Brain microvascular endothelial cell (primary cell): ENCODE measurements around the gene MRPL2.

Experiments
- DNase-seq: peaks from one replicate; pipeline ENCODE4 v3.0.0-alpha.2; 2020
- H3K27ac ChIP-seq: fragments of 250-450 bp; sonication (Bioruptor Pico); 2 replicates; pipeline ENCODE4 v1.5.1; 2020; ENCODE audit warnings: mild to moderate bottlenecking, moderate library complexity
- H3K27me3 ChIP-seq: fragments of 250-450 bp; sonication (Bioruptor Pico); replicated peaks from 2 replicates; pipeline ENCODE4 v1.5.1; 2020; ENCODE audit warnings: mild to moderate bottlenecking
- H3K36me3 ChIP-seq: fragments of 250-450 bp; sonication (Bioruptor Pico); replicated peaks from 2 replicates; pipeline ENCODE4 v1.5.1; 2020; ENCODE audit warnings: mild to moderate bottlenecking
- H3K4me3 ChIP-seq: 2 replicates; pipeline ENCODE4 v1.5.1; 2011; ENCODE audit warnings: low read depth, mild to moderate bottlenecking, control low read depth, low read length, moderate library complexity
- in situ Hi-C: cut with HindIII; loops from 2 replicates; pipeline ENCODE4 v1.10.0; 2017; ENCODE audit warnings: low sequenced_read_pairs, low pct_ligation_motif_present
- TF ChIP-seq, protein P1 (sequence below): IDR thresholded peaks from 2 replicates; pipeline ENCODE4 v1.5.1; 2011; ENCODE audit warnings: low read depth, mild to moderate bottlenecking, moderate library complexity, low read length, control low read depth, inconsistent platforms; ENCODE audit errors: missing control alignments

Gene MRPL2

DNA sequence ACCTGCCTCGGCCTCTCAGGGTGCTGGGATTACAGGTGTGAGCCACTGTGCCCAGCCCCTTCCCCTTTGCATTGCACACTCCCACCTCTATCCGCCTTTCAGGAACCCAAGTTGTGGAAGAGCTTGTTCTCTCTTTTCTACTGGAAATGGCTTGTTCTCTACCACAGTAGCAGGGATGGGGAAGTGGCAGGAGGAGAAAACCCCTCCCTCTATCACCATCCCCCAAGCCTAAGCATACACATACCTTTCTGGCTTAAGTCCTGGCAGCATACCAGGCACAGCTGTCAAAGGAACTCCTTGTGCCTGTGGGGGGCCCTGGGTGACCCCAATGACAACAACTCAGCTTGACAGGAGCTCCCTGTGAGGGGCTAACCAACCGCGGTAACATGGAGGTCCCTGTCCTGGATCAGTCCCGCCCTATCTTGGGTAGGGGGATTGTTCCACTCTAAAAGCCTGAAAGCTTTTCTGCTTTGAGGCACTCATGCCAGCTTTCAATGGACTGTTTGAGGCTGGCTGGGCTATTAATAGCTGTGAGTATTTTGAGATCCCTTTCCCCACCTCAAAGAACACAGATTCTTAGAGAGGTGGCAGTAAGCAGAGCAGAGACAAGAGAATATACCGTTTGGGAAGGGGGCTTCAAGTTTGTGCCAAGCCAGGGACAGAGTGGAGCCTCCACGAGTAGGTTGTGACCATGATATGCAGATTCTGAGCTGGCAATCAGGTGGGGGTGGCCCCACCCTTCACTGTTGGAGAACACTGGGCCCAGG lies 42.9 kb downstream of the MRPL2 start:
- in situ Hi-C loops = no loop called here
- no peak for DNase-seq
- peaks cover 35% of the 10 kb centered on the region for H3K36me3 ChIP-seq
- no peak overlapping the region for H3K4me3 ChIP-seq
- H3K27me3 ChIP-seq = no peaks in the 10 kb centered on the region
- H3K27ac ChIP-seq = no peak overlapping the region
- TF ChIP-seq, protein P1, sequence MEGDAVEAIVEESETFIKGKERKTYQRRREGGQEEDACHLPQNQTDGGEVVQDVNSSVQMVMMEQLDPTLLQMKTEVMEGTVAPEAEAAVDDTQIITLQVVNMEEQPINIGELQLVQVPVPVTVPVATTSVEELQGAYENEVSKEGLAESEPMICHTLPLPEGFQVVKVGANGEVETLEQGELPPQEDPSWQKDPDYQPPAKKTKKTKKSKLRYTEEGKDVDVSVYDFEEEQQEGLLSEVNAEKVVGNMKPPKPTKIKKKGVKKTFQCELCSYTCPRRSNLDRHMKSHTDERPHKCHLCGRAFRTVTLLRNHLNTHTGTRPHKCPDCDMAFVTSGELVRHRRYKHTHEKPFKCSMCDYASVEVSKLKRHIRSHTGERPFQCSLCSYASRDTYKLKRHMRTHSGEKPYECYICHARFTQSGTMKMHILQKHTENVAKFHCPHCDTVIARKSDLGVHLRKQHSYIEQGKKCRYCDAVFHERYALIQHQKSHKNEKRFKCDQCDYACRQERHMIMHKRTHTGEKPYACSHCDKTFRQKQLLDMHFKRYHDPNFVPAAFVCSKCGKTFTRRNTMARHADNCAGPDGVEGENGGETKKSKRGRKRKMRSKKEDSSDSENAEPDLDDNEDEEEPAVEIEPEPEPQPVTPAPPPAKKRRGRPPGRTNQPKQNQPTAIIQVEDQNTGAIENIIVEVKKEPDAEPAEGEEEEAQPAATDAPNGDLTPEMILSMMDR = no peak

DNA sequence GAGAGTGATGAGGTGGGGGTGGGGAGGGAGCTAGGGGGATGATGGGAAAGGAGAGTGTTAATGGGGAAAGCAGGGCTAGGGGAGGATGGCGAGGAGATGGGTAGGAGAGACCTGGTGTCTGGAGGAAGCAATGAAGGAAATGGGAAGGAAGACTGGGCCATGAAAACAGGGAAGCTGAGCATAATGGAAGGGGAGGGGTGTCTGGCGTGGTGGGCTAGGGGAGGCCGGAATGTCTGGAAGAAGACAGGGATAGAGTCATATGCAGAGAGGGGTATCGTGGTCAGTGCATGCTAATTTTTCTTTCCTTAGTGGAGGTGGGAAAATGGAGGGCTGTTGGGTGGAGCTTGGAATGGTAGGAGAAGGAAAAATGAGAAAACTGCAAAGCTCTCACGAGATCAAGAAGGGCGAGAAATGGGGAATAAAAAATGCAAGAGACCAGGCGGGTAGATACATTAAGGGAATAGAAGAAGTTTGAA lies 44.8 kb downstream of the MRPL2 start:
- DNase-seq = peak; percentile 36
- TF ChIP-seq, protein P1 = no peak
- in situ Hi-C loops = no loop called here
- Histone ChIP-seq H3K27ac (peak overlapping the region; percentile 83), H3K36me3 (peaks cover 42% of the 10 kb centered on the region), H3K4me3 (peak overlapping the region; percentile 94), H3K27me3 (no peaks in the 10 kb centered on the region)

DNA sequence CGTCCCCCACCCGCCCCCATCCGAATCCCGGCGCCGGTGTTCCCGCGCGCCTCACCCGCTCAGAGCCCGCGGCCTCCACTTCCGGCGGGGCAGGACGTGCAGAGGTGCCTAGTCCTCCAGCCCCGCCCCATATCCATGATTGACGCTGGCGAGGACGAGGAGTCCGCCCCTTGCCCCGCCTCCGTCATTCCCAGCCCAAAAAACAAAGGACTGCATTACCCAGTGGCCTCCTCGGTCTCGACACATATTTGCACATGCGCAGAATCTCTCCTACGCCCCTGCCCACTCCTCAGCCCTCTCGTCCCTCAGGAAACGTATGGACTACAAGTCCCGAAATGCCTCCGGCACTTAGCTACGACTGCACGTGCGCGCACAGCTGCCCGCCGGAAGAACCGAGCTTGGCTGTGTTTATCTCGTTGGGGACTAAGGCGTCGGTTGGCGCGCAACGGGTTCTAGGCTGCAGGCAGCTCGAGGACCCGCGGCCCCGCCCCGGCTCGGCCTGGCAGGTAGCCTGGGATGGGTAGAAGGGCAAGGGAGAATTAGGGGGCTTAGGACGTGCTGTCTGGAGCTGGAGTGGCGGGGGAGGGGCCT lies 45.3 kb downstream of the MRPL2 start, which contains the start of the genes KLHDC3 and MEA1:
Gene KLHDC3 (plus strand): TSS at position 407 of the 591 bp plus-strand sequence. CDS start 2,944 bp downstream, outside the sequence.
Gene MEA1 (minus strand): TSS at position 104 of the 591 bp plus-strand sequence. CDS start 133 bp downstream, outside the sequence.
- in situ Hi-C loops = no loop called here
- Histone ChIP-seq H3K4me3 (peak within 1 kb of the TSS; percentile 94), H3K27ac (peak within 1 kb of the TSS; percentile 83), H3K36me3 (peaks cover 43% of the 10 kb centered on the region), H3K27me3 (no peaks in the 10 kb centered on the region)
- TF ChIP-seq, protein P1 = no peak
- peak; percentile 100 for DNase-seq

DNA sequence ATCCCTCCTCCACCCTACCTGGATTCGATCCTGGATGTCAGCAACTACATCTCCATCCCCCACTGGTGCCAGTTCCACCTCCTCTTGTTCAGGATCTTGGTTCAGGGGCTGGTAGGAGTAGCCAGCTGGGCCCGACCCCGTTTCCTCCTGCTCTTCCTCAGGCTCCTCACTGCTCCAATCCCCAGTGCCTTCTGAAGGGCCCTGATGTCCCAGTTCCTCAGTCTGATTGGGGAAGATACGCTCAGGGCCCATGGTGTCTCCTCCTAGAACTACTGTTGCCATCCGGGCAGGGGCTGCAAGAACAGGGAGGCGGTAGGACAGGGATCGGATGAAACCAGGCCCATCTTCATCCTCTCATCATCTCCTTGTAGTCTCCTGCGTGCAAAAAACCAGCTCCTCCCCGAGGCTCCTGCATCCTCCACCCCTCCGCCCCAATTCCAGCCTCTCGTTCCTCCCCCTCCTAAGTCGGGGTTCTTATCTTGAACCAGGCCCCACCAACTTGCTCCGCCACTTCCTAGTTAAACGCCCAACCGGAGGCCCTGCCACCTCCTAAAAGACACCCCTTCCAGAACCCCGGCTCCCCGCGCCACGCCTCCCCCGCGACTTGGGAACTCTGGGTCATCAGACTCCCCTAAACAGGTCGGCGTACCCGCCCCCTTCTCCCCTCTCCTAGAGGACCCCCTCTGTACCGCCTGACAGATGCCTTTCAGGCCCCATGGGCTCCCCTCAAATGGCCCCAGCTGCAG lies 46.0 kb downstream of the MRPL2 start:
- Histone ChIP-seq H3K36me3 (peaks cover 43% of the 10 kb centered on the region), H3K4me3 (peak overlapping the region; percentile 94), H3K27me3 (no peaks in the 10 kb centered on the region), H3K27ac (no peak overlapping the region)
- TF ChIP-seq, protein P1 = no peak
- in situ Hi-C loops = no loop called here
- no peak for DNase-seq

GRCh38 chr6:43012364-43012763 lies 46.9 kb downstream of the MRPL2 start:
- TF ChIP-seq, protein P1 = no peak
- no peak overlapping the region for H3K27ac ChIP-seq
- H3K27me3 ChIP-seq = no peaks in the 10 kb centered on the region
- peaks cover 45% of the 10 kb centered on the region for H3K36me3 ChIP-seq
- in situ Hi-C loops = no loop called here
- H3K4me3 ChIP-seq = no peak overlapping the region
- DNase-seq = no peak
